ENCODE data around the gene PCDH17.

Gene PCDH17

GRCh38 chr13:57635541-57636085, 4.1 kb downstream of the PCDH17 start:
- Histone ChIP-seq H3K9ac (ENCODE audit: low read length in 2 of 2) (peak overlapping the region in 1 of 2 donors; percentile 52), H3K27me3 (ENCODE audit: control insufficient read depth in 1 of 2, insufficient read depth in 2 of 2, low read length in 2 of 2) (peaks cover 0 to 23% of the 10 kb centered on the region in 2 donors), H3K36me3 (ENCODE audit: control insufficient read depth in 2 of 2, insufficient read depth in 2 of 2, low read length in 2 of 2) (no peaks in the 10 kb centered on the region), H3K4me1 (ENCODE audit: control insufficient read depth, insufficient read depth, low read length) (peaks cover 26% of the 10 kb centered on the region), H3K9me3 (ENCODE audit: control insufficient read depth in 2 of 2, low read length in 2 of 2) (no peaks in the 10 kb centered on the region), H3K4me3 (ENCODE audit: low read length in 2 of 2) (peak overlapping the region; percentile 65 to 87), H3K27ac (ENCODE audit: low read length) (no peak overlapping the region)

GRCh38 chr13:57636816-57637215, 5.3 kb downstream of the PCDH17 start:
- no peaks in the 10 kb centered on the region for H3K36me3 ChIP-seq (ENCODE audit: control insufficient read depth in 2 of 2, insufficient read depth in 2 of 2, low read length in 2 of 2)
- peak overlapping the region in 1 of 2 donors; percentile 65 for H3K4me3 ChIP-seq (ENCODE audit: low read length in 2 of 2)
- peaks cover 0 to 19% of the 10 kb centered on the region in 2 donors for H3K27me3 ChIP-seq (ENCODE audit: control insufficient read depth in 1 of 2, insufficient read depth in 2 of 2, low read length in 2 of 2)
- peak overlapping the region in 1 of 2 donors; percentile 47 for H3K9ac ChIP-seq (ENCODE audit: low read length in 2 of 2)
- H3K4me1 ChIP-seq (ENCODE audit: control insufficient read depth, insufficient read depth, low read length), result peaks cover 17% of the 10 kb centered on the region
- H3K27ac ChIP-seq (ENCODE audit: low read length), result no peak overlapping the region
- H3K9me3 ChIP-seq (ENCODE audit: control insufficient read depth in 2 of 2, low read length in 2 of 2), result no peaks in the 10 kb centered on the region

DNA sequence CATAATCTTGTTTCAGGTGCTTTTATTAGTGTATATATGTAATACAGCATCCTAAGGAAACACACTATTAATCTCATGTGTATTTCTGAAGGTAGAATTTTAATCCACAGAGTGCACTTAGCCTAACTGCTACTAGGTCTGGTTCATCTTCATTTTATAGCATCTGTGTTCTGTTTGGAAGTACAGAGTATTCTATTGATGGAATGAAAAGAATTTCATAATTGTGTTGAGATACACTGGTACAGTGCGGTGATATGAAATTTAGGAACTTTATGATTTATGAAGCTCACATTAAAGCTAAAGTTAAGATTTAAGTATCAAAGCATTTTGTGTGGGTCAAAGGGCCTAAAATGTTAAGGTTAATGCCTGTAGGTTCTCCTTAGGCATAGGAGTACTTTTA, 6.0 kb downstream of the PCDH17 start:
- H3K4me3 ChIP-seq (ENCODE audit: low read length in 2 of 2), result no peak overlapping the region
- H3K27ac ChIP-seq (ENCODE audit: low read length), result no peak overlapping the region

GRCh38 chr13:57638186-57638890, 6.8 kb downstream of the PCDH17 start:
- Histone ChIP-seq H3K9me3 (ENCODE audit: control insufficient read depth in 2 of 2, low read length in 2 of 2) (no peaks in the 10 kb centered on the region), H3K27ac (ENCODE audit: low read length) (no peak overlapping the region), H3K9ac (ENCODE audit: low read length in 2 of 2) (no peak overlapping the region), H3K4me3 (ENCODE audit: low read length in 2 of 2) (no peak overlapping the region), H3K36me3 (ENCODE audit: control insufficient read depth in 2 of 2, insufficient read depth in 2 of 2, low read length in 2 of 2) (no peaks in the 10 kb centered on the region), H3K4me1 (ENCODE audit: control insufficient read depth, insufficient read depth, low read length) (peaks cover 8% of the 10 kb centered on the region), H3K27me3 (ENCODE audit: control insufficient read depth in 1 of 2, insufficient read depth in 2 of 2, low read length in 2 of 2) (peaks cover 0 to 5% of the 10 kb centered on the region in 2 donors)

More for the DNA sequence above, 6.0 kb downstream of the PCDH17 start:
- Histone ChIP-seq H3K36me3 (ENCODE audit: control insufficient read depth in 2 of 2, insufficient read depth in 2 of 2, low read length in 2 of 2) (no peaks in the 10 kb centered on the region), H3K9ac (ENCODE audit: low read length in 2 of 2) (peak overlapping the region in 1 of 2 donors; percentile 47), H3K9me3 (ENCODE audit: control insufficient read depth in 2 of 2, low read length in 2 of 2) (no peaks in the 10 kb centered on the region), H3K27me3 (ENCODE audit: control insufficient read depth in 1 of 2, insufficient read depth in 2 of 2, low read length in 2 of 2) (peaks cover 0 to 13% of the 10 kb centered on the region in 2 donors), H3K4me1 (ENCODE audit: control insufficient read depth, insufficient read depth, low read length) (peaks cover 16% of the 10 kb centered on the region)

DNA sequence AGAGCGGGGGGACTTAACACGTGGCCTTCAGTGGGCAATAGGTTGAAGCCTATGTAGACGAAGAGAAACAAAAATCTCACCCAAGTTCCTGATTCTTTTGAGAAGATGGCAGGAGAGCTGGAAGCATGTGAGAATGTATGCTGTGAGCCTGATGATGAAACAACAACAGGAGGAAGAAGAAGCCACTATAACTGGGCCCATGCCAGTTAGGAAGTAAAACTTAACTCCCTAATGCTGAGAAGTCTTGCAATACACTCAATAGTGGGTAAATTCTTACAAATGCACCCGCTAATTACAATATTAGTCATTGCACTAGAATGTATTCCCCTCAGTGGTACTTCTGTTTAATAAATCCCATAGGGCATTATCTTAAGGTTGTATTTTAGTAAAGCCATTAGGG, 9.1 kb downstream of the PCDH17 start:
- Histone ChIP-seq H3K4me3 (ENCODE audit: low read length in 2 of 2) (peak overlapping the region in 1 of 2 donors; percentile 24), H3K9ac (ENCODE audit: low read length in 2 of 2) (no peak overlapping the region), H3K9me3 (ENCODE audit: control insufficient read depth in 2 of 2, low read length in 2 of 2) (no peaks in the 10 kb centered on the region), H3K4me1 (ENCODE audit: control insufficient read depth, insufficient read depth, low read length) (no peaks in the 10 kb centered on the region), H3K27ac (ENCODE audit: low read length) (no peak overlapping the region), H3K27me3 (ENCODE audit: control insufficient read depth in 1 of 2, insufficient read depth in 2 of 2, low read length in 2 of 2) (no peaks in the 10 kb centered on the region), H3K36me3 (ENCODE audit: control insufficient read depth in 2 of 2, insufficient read depth in 2 of 2, low read length in 2 of 2) (no peaks in the 10 kb centered on the region)

GRCh38 chr13:57641051-57641450, 9.5 kb downstream of the PCDH17 start:
- H3K4me3 ChIP-seq (ENCODE audit: low read length in 2 of 2), result no peak overlapping the region
- no peaks in the 10 kb centered on the region for H3K36me3 ChIP-seq (ENCODE audit: control insufficient read depth in 2 of 2, insufficient read depth in 2 of 2, low read length in 2 of 2)
- H3K4me1 ChIP-seq (ENCODE audit: control insufficient read depth, insufficient read depth, low read length), result no peaks in the 10 kb centered on the region
- no peak overlapping the region for H3K9ac ChIP-seq (ENCODE audit: low read length in 2 of 2)
- no peaks in the 10 kb centered on the region for H3K9me3 ChIP-seq (ENCODE audit: control insufficient read depth in 2 of 2, low read length in 2 of 2)
- H3K27ac ChIP-seq (ENCODE audit: low read length), result no peak overlapping the region
- no peaks in the 10 kb centered on the region for H3K27me3 ChIP-seq (ENCODE audit: control insufficient read depth in 1 of 2, insufficient read depth in 2 of 2, low read length in 2 of 2)

- Histone ChIP-seq H3K27me3 (ENCODE audit: control insufficient read depth in 1 of 2, insufficient read depth in 2 of 2, low read length in 2 of 2) (no peaks in the 10 kb centered on the region), H3K4me3 (ENCODE audit: low read length in 2 of 2) (no peak overlapping the region), H3K9me3 (ENCODE audit: control insufficient read depth in 2 of 2, low read length in 2 of 2) (no peaks in the 10 kb centered on the region), H3K27ac (ENCODE audit: low read length) (no peak overlapping the region), H3K36me3 (ENCODE audit: control insufficient read depth in 2 of 2, insufficient read depth in 2 of 2, low read length in 2 of 2) (no peaks in the 10 kb centered on the region), H3K4me1 (ENCODE audit: control insufficient read depth, insufficient read depth, low read length) (no peaks in the 10 kb centered on the region), H3K9ac (ENCODE audit: low read length in 2 of 2) (no peak overlapping the region)
Measured at GRCh38 chr13:57644106-57644505, 12.6 kb downstream of the PCDH17 start.

- Histone ChIP-seq H3K4me3 (ENCODE audit: low read length in 2 of 2) (no peak overlapping the region), H3K4me1 (ENCODE audit: control insufficient read depth, insufficient read depth, low read length) (no peaks in the 10 kb centered on the region), H3K27me3 (ENCODE audit: control insufficient read depth in 1 of 2, insufficient read depth in 2 of 2, low read length in 2 of 2) (no peaks in the 10 kb centered on the region), H3K9me3 (ENCODE audit: control insufficient read depth in 2 of 2, low read length in 2 of 2) (no peaks in the 10 kb centered on the region), H3K27ac (ENCODE audit: low read length) (no peak overlapping the region), H3K9ac (ENCODE audit: low read length in 2 of 2) (no peak overlapping the region), H3K36me3 (ENCODE audit: control insufficient read depth in 2 of 2, insufficient read depth in 2 of 2, low read length in 2 of 2) (no peaks in the 10 kb centered on the region)
Measured at GRCh38 chr13:57653229-57653989, 21.9 kb downstream of the PCDH17 start.

- H3K36me3 ChIP-seq (ENCODE audit: control insufficient read depth in 2 of 2, insufficient read depth in 2 of 2, low read length in 2 of 2), result no peaks in the 10 kb centered on the region
- H3K27ac ChIP-seq (ENCODE audit: low read length), result no peak overlapping the region
- no peaks in the 10 kb centered on the region for H3K4me1 ChIP-seq (ENCODE audit: control insufficient read depth, insufficient read depth, low read length)
- H3K9me3 ChIP-seq (ENCODE audit: control insufficient read depth in 2 of 2, low read length in 2 of 2), result no peaks in the 10 kb centered on the region
- H3K27me3 ChIP-seq (ENCODE audit: control insufficient read depth in 1 of 2, insufficient read depth in 2 of 2, low read length in 2 of 2), result no peaks in the 10 kb centered on the region
- no peak overlapping the region for H3K9ac ChIP-seq (ENCODE audit: low read length in 2 of 2)
- H3K4me3 ChIP-seq (ENCODE audit: low read length in 2 of 2), result no peak overlapping the region
Measured at GRCh38 chr13:57665481-57665880, 33.9 kb downstream of the PCDH17 start.

GRCh38 chr13:57666131-57666953, 34.8 kb downstream of the PCDH17 start:
- H3K36me3 ChIP-seq (ENCODE audit: control insufficient read depth in 2 of 2, insufficient read depth in 2 of 2, low read length in 2 of 2), result no peaks in the 10 kb centered on the region
- H3K4me1 ChIP-seq (ENCODE audit: control insufficient read depth, insufficient read depth, low read length), result no peaks in the 10 kb centered on the region
- H3K9ac ChIP-seq (ENCODE audit: low read length in 2 of 2), result no peak overlapping the region
- no peak overlapping the region for H3K4me3 ChIP-seq (ENCODE audit: low read length in 2 of 2)
- no peak overlapping the region for H3K27ac ChIP-seq (ENCODE audit: low read length)
- no peaks in the 10 kb centered on the region for H3K27me3 ChIP-seq (ENCODE audit: control insufficient read depth in 1 of 2, insufficient read depth in 2 of 2, low read length in 2 of 2)
- H3K9me3 ChIP-seq (ENCODE audit: control insufficient read depth in 2 of 2, low read length in 2 of 2), result no peaks in the 10 kb centered on the region

Measured in stomach smooth muscle (tissue), 2 donors.